Measurements from ENCODE around the gene FAM222B.

The FAM222B gene

GRCh38 chr17:28706471-28707338 lies 135.9 kb downstream of the FAM222B start:
- DNase-seq (ENCODE audit: low read depth): no peak
- TF ChIP-seq POLR2A (IDR thresholded peaks at IDR 0.05; ENCODE audit: extremely low read depth, insufficient read length): no peak
- no peak for TF ChIP-seq MYC (IDR thresholded peaks at IDR 0.05; ENCODE audit: low read depth, low read length)
- TF ChIP-seq CTCF (IDR thresholded peaks at IDR 0.05; ENCODE audit: low read depth, low read length): no peak
- H3K4me3 ChIP-seq (ENCODE audit: low read depth, low read length): no peak overlapping the region
